T1000 (cell line): ENCODE results near the gene FCN1.

ENCODE experiments used
- DNase-seq: peaks from one replicate; lab custom pipeline; 2025; ENCODE audit warnings: mixed read lengths; lab: John Stamatoyannopoulos, UW

Gene FCN1

DNA sequence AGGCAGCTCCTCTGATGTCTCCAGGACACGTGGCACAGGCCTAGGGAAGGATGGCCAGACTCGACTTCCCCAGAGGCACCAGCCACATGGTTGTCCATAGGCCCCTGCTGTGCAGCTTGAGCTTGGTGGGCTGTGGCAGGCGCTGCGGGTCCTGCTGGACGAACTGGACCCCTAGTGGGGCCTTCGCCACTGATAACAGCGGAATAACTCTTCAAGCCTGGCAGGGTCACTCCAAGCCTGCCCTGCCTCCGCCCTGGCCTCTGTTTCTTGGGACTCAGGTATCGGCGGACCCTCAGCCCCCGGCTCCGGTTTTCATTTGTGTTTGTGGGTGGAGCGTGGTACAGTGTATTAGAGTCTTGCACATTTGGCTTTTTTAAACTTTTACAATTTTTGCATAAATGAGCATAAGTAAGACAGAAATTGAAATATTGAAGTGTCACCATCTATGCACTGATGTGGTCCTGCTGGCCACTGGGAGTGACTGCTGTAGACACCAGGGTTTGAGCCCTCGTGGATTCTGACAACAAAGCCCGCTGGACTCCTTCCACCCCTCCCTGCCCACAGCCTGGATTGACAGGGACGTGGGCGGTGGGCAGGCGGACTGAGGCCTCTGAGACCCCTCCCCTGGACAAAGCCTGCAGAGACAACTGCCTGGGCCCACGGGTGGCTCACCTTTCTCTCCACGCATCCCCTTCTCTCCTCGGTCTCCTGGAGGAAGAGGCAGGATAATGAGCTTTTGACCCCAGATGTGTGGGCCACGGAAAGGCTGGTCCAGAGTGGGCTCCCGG is 3.8 kb downstream of the FCN1 start:
- DNase-seq = no peak

DNA sequence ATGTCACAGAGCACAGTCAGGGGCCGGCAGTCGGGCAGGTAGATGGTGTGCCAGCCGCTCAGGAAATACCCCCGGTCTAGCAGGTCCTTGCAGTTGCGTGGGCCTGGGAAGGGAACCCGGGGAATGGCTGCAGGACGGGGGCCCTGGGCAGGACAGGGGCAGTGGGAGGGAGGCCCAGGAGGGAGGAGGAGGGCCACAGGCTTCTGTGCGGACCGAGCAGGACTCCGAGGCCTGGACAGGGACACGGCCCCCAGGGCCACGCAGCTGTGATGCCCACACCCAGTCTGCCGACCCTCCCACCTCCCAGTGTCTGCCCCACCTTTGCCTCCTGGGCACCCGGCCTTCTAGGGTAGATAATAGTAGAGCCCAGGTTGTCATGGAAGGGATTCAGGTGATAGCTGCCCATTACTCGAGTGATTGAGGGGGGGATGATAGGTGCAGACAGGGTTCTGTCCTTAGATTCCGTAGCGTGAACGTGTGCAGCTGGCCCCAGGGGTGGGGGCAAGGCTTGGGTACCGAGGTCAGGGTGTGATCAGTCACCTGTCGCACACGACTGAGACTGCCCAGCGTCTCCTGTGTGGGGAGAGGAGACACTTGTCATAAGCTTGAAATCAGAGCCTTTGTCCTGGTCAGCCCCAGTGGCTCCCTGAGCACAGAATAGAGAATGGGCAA is 4.5 kb downstream of the FCN1 start:
- no peak for DNase-seq

DNA sequence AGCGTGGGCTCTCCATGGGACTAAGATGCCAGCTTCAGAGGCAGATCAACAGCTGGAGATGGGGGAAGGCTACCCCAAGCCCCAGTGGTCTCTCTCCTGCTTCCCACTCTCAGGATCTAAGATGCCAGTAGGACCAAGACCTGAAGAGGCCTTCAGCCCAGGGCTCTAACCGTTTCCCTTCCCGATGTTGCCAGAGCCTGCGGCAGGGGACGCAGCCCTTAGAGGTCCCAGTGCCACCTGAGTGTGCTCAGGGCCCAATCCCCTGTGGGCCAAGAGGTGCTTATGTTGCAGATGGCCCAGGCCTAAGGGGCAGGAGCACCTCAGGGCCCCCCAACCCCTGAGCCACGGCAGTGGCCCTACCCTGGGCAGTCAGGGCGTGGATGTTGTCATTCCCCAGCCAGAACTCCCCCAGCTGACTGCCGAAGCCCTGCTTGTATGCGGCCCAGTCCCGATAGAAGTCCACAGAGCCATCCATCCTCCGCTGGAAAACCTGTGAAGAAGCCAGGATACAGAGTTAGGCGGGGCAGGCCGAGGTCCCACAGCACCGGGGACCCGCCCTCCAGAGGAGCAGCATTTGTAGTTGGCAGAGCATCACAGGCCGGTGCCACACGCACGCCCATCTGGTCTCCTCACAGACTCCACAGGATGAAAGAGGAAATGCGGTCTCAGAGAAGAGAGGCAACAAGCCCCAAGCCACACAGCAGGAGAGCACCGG is 5.4 kb downstream of the FCN1 start:
- no peak for DNase-seq

DNA sequence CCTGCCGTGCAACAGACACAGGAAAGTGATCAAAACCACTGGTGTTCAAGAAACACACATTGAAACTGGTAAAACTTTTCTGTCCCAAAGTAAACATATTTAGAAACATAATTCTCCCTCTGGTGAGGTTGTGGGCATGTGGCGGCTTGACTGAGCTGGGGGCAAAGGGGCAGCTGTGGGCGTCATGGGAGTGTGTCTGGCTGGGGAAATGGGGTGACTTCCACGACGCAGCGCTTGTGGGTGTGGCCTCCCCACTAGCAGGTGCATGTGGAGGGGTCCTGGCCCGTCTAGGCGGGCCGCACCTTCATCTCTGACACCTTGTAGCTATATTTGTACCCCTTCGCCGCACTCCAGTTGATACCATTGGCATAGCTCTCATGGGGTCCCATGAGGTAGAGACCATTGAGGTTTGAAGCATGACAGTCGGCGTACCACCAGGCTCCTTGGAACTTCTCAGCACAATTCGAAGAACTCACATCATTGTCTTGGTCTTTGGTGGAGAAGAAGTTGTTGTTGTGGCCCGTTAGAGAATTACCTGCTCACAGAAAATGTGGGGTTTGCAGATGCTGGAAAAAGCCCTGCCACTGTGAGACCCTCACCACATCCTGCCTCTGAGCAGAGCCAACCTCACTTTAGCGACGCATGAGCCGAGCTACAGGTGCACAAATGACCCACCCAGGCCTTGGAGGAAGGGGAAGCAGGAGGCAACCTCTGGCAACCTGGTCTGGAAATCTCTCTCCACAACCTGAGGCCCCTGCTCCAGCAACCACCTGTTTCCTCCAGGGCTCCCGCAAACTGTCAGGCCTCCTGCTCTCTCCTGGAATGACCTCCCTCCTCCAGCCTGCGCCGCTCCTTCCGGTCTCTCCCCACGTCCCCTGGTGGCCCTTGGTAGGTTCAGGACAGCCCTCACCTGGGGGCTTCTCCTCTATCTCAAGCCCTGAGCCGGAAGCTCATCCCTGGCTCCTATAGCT is 7.9 kb downstream of the FCN1 start:
- no peak for DNase-seq

DNA sequence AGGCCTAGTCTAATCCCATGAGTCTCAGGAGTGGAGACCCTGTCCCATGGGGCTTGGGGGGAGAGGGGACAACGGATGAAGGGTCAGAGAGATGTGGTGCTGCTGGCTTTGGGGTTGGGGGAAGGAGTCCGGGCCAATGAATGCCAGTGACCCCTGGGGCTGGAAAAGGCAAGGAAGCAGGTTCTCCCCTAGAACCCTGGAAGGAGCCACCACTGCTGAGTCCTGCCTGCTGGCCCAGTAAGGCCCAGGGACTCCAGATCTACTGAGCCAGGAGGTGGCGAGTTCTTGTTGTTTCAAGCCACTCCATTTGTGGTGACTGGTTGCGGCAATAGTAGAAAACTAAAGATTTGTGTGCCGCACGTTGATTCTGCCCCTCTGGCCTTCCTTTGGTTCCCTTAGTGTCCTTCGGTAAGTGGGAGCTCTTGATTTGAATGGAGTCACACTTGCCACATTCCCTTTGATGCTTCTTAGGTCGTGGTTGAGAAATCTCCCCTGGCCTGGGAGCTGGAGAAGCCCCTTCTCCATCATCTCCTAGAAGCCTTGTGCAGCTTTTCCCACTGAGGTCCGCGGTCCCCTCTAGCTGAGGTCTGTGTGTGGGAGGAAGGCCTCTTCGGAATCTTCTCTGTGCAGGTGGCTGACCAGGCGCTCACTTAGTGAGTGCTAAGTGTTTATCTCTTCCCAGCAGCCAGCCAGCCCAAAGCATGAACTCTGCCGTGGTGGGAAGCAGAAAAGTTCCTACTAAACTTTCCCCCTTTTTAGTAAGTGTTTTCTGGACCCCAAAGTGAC is 9.0 kb downstream of the FCN1 start:
- DNase-seq = no peak

DNA sequence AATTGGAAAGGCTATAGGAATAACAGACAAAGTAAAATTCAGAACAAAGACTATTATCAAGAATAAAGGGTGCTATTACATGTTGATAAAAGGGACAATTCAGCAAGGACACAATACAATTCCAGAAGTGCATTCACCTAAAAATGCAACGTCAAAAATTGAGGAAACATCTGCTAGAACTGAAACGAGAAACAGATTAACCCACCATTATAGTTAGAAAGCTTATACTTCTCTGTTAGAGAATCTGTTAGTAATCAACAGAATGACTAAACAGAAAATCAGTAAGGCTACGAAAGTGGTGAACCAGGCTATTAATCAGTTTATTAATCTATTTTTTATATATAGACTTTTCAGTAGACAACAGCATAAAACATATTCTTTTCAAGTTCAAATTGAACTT is 14.8 kb downstream of the FCN1 start:
- no peak for DNase-seq

- DNase-seq = no peak
Measured at GRCh38 chr9:134899818-134900217, 17.9 kb downstream of the FCN1 start.

DNA sequence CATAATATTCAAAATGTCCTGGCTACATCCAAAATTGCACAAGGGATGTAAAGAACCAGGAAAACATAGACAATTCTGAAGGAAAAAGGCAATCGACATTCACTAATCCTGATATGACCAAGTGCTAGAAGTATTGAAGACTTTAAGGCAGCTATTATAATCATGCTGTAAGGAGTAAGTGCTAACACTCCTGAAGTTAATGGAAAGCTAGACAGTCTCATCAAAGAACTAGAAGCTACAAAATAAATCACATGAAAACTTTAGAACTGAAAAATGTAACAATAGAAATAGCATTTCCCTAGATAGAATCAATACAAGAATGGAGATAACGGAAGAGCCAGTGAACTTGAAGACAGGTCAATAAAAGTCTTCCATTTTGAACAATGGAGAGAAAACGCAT is 18.5 kb downstream of the FCN1 start:
- no peak for DNase-seq

DNA sequence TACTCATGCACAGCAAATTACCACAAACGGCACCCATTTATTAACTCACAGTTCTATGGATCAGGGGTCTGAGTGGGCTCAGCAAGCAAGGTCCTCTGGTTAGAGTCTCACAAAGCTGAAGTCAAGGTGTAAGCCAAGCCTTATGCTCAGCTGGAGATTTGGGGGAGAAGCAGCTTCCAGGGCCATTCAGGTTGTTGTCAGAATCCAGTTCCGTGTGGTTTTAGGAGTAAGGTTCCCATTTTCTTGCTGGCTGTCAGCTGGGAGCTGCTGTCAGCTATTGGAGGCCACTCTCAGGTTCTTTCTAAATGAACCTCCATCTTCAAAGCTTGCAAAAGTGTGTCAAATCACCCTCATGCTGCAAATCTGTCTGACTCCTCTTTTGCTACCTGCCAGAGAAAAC is 19.4 kb downstream of the FCN1 start:
- DNase-seq = no peak

DNA sequence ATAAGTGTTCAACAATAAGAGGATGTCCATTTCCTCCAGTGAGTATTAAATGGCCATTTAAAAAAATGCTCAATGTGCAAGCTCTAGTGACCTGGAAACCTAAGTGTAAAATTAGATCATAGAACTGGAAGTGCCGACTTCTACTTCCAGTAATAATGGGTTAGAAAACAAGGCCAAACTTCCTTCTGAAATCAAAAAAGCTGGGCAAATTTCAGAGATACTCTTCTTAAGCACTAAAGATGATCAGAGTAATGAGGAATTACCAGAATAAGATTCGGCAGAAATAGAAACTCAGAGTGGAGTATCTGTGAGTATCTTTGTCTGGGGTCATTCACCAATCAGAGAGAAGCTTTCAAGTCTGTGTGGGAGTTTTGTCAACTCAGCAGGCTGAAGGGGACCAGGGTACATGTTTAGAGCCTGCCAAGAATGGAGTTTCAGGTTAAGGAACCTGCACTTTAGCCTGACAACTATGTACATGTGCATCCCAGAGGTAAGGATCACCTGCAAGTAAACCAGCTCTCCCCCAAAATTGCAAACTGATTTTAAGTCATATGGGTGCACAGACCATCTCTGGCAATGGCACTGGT is 20.0 kb downstream of the FCN1 start:
- DNase-seq = no peak

DNA sequence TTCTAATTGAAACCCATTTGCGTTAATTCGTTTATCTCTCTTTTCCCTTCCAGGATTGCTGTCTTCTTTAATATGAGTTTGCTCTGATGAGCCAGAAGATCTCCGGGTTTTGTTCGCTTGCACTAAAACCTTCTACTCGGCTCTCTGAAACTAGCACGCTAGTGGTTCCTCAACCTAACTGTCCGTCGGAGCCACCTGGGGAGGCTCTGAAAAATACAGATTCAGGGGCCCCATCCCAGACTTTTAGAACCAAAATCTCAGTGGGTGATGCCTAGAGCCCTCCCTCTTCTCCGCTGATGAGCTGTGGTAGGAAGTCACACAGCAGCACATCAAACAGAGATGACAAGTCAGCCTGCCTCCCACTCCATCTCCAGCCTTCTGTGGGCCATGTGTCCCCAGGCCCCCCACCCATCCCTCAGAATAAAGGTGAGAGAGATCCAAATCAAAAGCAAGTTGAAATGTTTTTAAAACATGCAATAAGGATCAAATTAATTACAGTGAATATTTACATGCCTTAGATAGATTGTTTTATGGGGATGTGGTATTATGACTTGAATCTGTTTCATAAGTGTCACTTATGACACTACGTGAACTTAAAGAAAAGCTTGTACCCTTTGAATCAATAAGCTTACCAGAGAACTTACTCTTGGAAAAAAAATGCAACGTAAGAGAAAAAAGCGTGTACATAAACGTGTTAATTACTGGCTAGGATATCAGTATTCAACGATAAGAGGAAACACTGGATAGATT is 20.7 kb downstream of the FCN1 start:
- no peak for DNase-seq

- peak; percentile 32 for DNase-seq
Measured at GRCh38 chr9:134895908-134896833, 21.5 kb downstream of the FCN1 start.

- DNase-seq = no peak
Measured at GRCh38 chr9:134895567-134895907, 22.2 kb downstream of the FCN1 start.

DNA sequence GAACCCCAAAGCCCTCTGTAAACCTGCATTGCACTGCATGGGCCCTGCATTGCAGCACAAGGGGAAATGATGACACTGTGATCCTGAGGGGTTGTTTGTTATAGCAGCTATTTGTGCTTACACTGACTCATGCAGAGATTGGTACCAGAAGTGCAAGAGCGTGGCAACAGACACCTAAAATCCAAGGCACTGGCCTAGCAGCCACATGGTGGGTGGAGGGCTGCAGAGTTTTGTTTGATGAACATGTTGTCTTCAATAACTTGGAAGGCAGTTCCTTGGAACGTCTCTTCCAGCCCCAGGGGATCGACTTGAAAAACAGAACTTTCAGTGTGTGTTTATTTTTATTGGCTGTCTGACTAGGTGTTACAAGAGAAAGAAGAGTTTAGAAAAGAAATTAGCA is 22.6 kb downstream of the FCN1 start:
- no peak for DNase-seq

DNA sequence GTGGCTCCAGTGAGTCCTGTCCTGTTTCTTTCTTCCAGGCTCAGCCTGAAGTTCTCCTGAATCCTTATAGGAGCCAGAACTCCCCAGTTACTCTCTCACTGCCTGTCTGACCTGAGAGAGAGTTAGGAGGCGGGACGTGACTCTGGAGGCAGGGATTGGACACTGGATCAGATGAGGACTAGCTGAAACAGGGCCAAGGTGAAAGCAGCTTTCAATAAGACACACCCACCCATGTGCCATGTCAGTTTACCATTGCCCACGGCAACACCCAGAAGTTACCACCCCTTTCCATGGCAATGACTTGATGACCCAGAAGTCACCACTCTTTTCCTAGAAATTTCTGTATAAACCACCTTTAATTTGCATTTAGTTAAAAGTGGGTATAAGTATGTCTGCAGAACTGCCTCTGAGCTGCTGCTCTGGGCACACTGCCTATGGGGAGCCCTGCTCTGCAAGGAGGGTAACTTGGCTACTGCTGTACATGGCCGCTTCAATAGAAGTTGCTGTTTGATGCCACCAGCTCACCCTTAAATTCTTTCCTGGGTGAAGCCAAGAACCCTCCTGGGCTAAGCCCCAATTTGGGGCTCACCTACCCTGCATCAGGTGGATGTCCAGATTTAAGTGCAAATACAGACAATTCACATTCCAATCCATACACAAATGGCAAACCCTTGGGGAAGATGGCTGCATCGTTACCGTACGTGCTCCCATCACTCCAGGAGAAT is 23.4 kb downstream of the FCN1 start:
- DNase-seq = no peak

- no peak for DNase-seq
Measured at GRCh38 chr9:134892820-134893420, 24.8 kb downstream of the FCN1 start.

GRCh38 chr9:134892221-134892620 is 25.5 kb downstream of the FCN1 start:
- DNase-seq = no peak

GRCh38 chr9:134891713-134892112 is 26.0 kb downstream of the FCN1 start:
- DNase-seq = no peak
